ENCODE results near the gene CPM.

CPM gene

GRCh38 chr12:68839183-68840147, 93.5 kb downstream of the CPM start:
- TF ChIP-seq CTCF (IDR thresholded peaks at IDR 0.05): no peak
- H3K4me3 ChIP-seq: no peak overlapping the region
- H3K27ac ChIP-seq: no peak overlapping the region
- DNase-seq (ENCODE audit: low spot score): no peak

GRCh38 chr12:68838046-68838886, 94.7 kb downstream of the CPM start:
- Histone ChIP-seq H3K27ac (no peak overlapping the region), H3K4me3 (no peak overlapping the region)

DNA sequence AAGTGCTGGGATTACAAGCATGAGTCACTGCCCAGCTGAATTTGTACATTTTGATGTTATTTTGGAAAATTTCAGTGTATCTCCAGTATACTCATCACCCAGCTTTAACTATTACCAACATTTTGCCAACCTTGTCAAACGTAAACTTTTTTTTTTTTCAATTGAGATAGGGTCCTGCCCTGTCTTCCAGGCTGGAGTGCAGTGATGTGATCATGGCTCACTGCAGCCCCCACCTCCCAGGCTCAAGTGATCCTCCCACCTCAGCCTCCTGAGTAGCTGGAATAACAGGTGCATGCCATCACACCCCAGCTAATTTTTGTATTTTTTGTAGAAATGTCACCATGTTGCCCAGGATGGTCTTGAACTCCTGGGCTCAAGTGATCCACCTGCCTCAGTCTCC, 95.8 kb downstream of the CPM start:
- no peak overlapping the region for H3K4me3 ChIP-seq
- no peak overlapping the region for H3K27ac ChIP-seq
- DNase-seq (ENCODE audit: low spot score): no peak
- TF ChIP-seq CTCF (IDR thresholded peaks at IDR 0.05): no peak

More at GRCh38 chr12:68838046-68838886, 94.7 kb downstream of the CPM start:
- DNase-seq (ENCODE audit: low spot score): no peak
- no peak for TF ChIP-seq CTCF (IDR thresholded peaks at IDR 0.05)

DNA sequence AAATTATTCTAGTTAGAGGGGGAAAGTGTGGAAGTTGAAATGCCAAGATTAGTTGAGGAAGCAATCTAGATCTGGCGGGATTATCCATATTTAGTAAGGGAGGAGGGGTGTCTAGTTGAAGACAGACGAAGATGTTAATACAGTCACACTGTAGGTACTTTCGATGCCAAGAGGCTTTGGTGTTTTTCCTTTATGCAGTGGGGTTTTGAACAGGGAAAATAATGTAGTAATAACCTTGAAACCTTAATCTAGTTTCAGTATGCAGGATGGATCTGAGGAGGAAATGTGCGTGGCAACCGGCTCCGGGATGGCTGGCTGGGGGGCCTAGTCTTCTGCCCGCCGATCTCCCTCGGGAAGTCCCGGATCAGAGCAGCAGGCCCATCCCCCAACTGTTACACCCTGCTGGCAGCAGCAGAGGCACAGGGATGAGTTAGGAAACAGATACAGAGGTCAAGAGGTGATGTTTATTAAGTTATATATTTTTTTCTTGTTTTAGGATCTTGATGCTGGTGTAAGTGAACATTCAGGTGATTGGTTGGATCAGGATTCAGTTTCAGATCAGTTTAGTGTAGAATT, 97.5 kb downstream of the CPM start:
- Histone ChIP-seq H3K4me3 (no peak overlapping the region), H3K27ac (no peak overlapping the region)
- no peak for DNase-seq (ENCODE audit: low spot score)
- no peak for TF ChIP-seq CTCF (IDR thresholded peaks at IDR 0.05)

- DNase-seq (ENCODE audit: low spot score): no peak
- no peak for TF ChIP-seq CTCF (IDR thresholded peaks at IDR 0.05)
These were observed 99.5 kb downstream of the CPM start for GRCh38 chr12:68833508-68833907.

DNA sequence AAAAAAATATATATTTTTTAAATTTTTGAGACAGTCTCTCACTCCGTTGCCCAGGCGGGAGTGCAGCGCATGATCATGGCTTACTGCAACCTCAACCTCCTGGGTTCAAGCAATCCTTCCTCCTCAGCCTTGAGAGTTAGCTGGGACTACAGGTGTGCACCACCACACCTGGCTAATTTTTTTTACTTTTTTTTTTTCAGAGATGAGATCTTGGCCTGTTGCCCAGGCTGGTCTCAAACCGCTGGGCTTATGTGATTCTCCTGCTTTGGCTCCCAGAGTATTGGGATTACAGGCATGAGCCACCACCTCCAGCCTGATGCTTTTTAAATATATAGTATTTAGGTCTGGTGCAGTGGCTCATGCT, 100.5 kb downstream of the CPM start:
- Histone ChIP-seq H3K27ac (no peak overlapping the region), H3K4me3 (no peak overlapping the region)
- TF ChIP-seq CTCF (IDR thresholded peaks at IDR 0.05): no peak
- no peak for DNase-seq (ENCODE audit: low spot score)

More at GRCh38 chr12:68833508-68833907, 99.5 kb downstream of the CPM start:
- no peak overlapping the region for H3K27ac ChIP-seq
- H3K4me3 ChIP-seq: no peak overlapping the region
